Measurements from ENCODE around the gene FSCN2.
A peak's percentile ranks its signal among the peaks of the same experiment; 100 is the strongest.
"Not testable (repeated sequence)": the region's sequence is repeated elsewhere in the genome, so short reads cannot be mapped to it uniquely, and the experiment has no call there.

Gene FSCN2

GRCh38 chr17:81526662-81527571 lies 1.3 kb upstream of the FSCN2 start:
- DNase-seq = no peak

GRCh38 chr17:81528384-81528650 lies 140 bp downstream of the FSCN2 start:
- DNase-seq = no peak

- no peak for DNase-seq
Observed at GRCh38 chr17:81528651-81529436, 667 bp downstream of the FSCN2 start.

- DNase-seq = no peak
Observed at GRCh38 chr17:81529437-81529803, 1.2 kb downstream of the FSCN2 start.

- DNase-seq = not testable (repeated sequence)
Observed at GRCh38 chr17:81531013-81531412, 2.8 kb downstream of the FSCN2 start.

GRCh38 chr17:81531998-81532404 lies 3.8 kb downstream of the FSCN2 start:
- not testable (repeated sequence) for DNase-seq

- DNase-seq = no peak
Observed at GRCh38 chr17:81532490-81533287, 4.5 kb downstream of the FSCN2 start.

GRCh38 chr17:81533339-81534141 lies 5.4 kb downstream of the FSCN2 start:
- DNase-seq = no peak

- DNase-seq = no peak
Observed at GRCh38 chr17:81534157-81535006, 6.2 kb downstream of the FSCN2 start.

- DNase-seq = no peak
Observed at GRCh38 chr17:81535007-81535328, 6.8 kb downstream of the FSCN2 start.

- no peak for DNase-seq
Observed at GRCh38 chr17:81535480-81536298, 7.5 kb downstream of the FSCN2 start.

- DNase-seq = no peak
Observed at GRCh38 chr17:81536299-81537290, 8.4 kb downstream of the FSCN2 start.

GRCh38 chr17:81537343-81537855 lies 9.2 kb downstream of the FSCN2 start:
- peak in 1 of 4 experiments; percentile 11 for DNase-seq

- no peak for DNase-seq
Observed at GRCh38 chr17:81537856-81538555, 9.8 kb downstream of the FSCN2 start.

GRCh38 chr17:81538651-81539570 lies 10.7 kb downstream of the FSCN2 start:
- DNase-seq = no peak

GRCh38 chr17:81539571-81539900 lies 11.4 kb downstream of the FSCN2 start:
- DNase-seq = no peak

GRCh38 chr17:81539961-81540675 lies 11.9 kb downstream of the FSCN2 start:
- no peak for DNase-seq
